Measurements from ENCODE around the gene OR51B2. TPM values are rescaled to one million over a fixed set of nuclear protein-coding genes. Genes with fewer than 3 reads are reported as not detected.
"Not testable (repeated sequence)": the region's sequence is repeated elsewhere in the genome, so short reads cannot be mapped to it uniquely, and the experiment has no call there.

Gene OR51B2
- total RNA-seq, 1 donor from 2014 or later: not detected

DNA sequence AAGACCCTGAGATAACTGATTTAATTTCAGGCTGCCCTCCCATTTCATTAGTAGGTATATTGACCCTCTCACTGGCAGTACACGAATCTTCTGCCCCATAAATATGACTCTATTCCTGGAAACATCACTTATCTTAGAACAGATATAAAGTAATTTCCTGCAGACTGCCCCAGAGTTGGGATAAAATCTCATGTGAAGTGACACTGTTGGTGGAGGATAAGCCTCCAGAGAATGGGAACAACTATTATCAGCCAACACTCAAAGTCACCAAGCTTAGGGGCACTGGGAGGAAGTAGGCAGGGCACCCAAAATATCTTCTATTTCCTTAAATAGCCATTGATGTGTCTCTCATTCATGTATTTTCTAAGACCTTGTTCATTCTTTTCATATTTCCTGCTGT is 11.1 kb upstream of the OR51B2 start:
- ATAC-seq (ENCODE audit: poor library complexity): no peak
- intact Hi-C loops (cut with DNase I): no loop called here

DNA sequence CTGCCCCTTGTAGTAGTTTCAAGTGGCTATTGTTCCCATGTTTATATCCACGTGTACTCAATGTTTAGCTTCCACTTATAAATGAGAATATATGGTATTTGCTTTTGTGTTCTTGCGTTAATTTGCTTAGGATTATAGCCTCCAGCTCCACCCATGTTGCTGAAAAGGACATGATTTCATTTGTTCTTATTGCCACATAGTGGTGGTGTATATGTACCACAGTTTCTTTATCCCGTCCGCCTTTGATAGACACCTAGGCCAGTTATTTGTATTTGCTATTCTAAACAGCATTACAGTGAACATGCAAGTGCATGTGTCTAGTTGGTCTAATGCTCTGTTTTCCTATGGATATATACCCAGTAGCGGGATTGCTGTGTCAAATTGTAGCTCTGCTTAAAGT is 6.8 kb downstream of the OR51B2 start:
- intact Hi-C loops (cut with DNase I): no loop called here
- no peak for DNase-seq
- ATAC-seq (ENCODE audit: poor library complexity): no peak

More for the DNA sequence above, 11.1 kb upstream of the OR51B2 start:
- DNase-seq: no peak

DNA sequence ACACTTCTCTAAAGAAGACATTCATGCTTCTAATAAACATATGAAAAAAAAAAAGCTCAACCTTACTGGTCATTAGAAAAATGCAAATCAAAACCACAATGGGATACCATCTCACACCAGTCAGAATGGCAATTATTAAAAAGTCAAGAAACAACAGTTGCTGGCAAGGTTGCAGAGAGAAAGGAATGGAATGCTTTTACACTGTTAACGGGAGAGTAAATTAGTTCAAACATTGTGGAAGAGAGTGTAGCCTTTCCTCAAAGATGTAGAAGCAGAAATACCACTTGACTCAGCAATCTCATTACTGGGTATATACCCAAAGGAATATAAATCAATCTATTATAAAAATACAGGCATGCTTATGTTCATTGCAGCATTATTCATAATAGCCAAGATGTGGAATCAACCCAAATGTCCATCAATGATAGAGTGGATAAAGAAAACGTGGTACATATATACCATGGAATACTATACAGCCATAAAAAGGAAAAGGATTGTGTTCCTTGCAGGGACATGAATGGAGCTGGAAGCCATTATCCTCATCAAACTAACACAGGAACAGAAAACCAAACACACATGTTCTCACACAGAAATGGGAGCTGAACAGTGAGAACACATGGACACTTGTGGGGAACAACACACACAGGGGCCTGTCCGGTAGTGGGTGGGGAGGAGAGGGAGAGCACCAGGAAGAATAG is 10.6 kb downstream of the OR51B2 start:
- intact Hi-C loops (cut with DNase I); ATAC-seq (ENCODE audit: poor library complexity); DNase-seq: not testable (repeated sequence)

DNA sequence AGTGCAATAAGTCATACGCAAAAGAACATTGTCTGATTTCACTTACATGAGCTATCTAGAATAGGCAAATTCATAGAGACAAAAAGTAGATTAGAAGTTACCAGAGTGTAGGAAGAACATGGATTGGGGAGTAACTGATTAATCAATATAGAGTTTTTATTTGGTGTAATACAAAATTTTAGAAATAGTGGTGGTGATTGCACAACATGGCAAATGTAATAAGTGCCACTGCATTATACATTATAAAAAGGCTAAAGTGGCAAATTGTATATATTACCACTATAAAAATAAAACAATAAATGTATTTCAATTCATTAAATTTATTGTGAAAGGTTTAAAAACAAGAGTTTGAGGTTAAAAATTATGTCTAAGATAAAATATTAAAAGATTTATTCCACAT is 13.7 kb downstream of the OR51B2 start:
- ATAC-seq (ENCODE audit: poor library complexity) (no peak), DNase-seq (no peak)
- intact Hi-C loops (cut with DNase I): no loop called here

DNA sequence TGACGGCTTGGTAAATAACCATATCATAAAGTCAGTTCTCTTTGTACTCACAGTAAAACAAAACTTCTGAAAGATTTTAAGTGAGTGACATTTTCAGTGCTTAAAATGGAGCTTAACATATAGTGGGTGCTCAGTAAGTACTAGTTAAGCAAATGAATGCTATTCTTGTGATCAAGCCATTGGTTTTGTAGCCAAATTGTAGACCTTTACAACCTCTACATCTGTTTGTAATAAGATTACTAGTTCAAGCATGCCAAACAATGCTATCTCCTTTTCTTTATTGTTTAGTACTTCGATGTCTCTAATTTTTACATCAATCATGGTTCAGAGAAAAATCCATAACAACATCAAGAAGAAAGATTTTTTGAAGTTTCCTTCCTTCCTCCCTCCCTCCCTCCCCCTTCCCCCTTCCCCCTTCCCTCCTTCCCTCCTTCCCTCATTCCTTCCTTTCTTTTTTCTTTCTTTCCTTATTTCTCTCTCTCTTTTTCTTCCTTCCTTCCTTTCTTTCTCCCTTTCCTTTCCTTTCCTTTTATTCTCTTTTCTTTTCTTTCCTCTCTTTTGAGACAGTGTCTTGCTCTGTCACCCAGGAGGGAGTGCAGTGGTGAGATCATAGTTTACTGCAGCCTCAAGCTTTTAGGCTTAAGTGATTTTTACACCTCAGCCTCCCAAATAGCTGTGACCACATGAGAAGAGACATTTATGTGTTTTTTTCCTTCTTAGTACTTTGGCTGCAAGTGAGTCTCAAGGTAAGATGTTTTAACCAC is 16.7 kb downstream of the OR51B2 start:
- no peak for DNase-seq
- intact Hi-C loops (cut with DNase I): no loop called here
- ATAC-seq (ENCODE audit: poor library complexity): no peak

DNA sequence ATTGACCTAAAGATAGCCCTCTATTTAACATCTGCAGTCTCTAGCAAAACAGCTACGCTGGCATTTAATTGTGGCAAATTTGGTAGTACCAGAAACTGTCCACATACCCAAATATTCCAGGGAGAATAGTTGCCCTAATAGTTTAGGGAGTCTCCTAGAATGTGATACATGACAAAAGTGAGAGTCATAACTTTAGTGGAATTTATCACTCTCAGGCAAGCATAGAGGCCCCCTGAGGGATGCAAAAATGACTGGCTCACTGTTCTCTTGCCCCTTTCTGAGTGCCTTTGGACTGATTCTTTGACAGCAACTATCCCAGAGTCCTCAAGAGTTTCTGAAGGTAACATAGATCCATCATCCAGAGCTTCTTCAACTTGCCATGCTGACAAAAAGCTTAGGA is 20.1 kb downstream of the OR51B2 start:
- intact Hi-C loops (cut with DNase I): no loop called here
- no peak for DNase-seq

DNA sequence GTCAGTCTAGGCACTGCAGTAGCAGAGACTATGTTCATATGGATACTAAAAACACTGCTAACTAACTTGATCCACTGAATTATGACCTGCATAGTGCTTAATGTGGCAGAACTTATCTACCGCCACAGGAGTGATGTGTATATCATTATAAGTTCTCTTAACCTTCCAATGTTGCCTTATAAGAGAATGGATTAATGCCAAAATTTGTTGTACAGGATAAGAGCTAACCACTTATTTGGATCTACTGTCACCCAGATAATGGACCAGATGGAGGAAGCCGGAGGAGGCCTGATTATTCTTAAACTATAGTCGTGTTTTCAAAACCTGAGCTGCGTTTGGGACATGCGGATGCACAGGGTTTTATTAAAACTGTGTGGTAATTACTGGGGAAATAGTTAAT is 20.5 kb downstream of the OR51B2 start:
- no peak for ATAC-seq (ENCODE audit: poor library complexity)

More for the DNA sequence above, 20.1 kb downstream of the OR51B2 start:
- ATAC-seq (ENCODE audit: poor library complexity): no peak

DNA sequence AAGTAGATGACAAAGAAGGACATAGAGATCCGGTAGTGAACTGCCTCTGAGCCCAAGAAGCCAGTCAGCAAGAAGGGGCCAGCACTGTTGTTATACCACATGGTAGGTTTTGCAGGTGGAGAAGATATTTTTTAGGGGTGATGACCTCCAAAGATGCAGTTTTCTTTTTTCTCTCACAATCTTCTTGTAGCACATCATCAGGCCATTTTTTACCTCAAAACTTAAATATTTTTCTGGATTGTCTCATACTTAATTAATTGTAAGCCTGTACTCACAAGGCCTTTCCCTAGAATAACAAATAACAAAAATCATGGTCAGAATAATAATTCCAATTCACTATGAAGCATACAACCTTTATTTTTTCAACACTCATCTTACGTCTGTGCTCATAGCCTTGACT is 22.3 kb downstream of the OR51B2 start, which contains the start of gene OR51B4:
TSS of gene OR51B4 (minus strand) at position 101 of the 400 bp plus-strand sequence. CDS start at position 101, 0 bp downstream.
- ATAC-seq (ENCODE audit: poor library complexity) (no peak), DNase-seq (no peak)
- intact Hi-C loops (cut with DNase I): no loop called here

More for the DNA sequence above, 20.5 kb downstream of the OR51B2 start:
- intact Hi-C loops (cut with DNase I): no loop called here
- no peak for DNase-seq

DNA sequence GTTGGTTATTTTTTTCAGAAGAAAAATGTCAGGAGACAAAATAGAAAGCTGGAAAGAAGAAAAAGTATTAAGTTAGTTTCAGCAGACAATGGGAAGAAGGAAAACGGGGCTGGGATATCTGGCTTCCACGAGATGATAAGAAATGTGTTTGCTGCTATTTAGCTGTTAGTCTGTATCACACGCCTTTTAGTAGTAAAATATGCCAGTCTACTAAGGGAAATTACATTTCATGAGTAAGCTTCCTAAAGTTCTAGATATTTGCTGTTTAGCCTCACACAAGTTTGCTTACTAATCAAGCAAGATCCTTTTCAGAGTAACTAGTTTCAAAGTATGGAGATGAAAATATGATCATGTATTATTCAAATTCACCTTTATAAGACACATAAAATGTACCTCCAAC is 23.8 kb downstream of the OR51B2 start:
- DNase-seq (no peak), ATAC-seq (ENCODE audit: poor library complexity) (no peak)
- intact Hi-C loops (cut with DNase I): no loop called here

DNA sequence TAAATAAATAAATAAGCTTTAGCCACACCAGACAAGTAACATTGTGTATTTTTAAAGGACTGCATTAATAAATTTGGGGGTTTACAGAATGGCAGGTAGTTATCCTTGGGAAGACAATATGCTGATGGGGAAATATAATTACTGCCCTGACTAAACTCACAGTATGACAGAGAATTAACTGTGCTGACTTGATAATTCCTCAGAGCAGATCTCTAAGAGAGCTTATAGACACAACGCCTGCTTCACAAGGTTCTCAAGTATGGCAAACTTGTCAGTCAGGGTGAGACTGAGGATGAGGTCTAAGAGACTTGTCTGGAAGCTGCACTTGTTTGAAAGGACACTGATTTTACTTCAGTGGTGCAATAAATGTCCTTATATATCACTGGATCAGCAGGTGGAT is 25.6 kb downstream of the OR51B2 start:
- DNase-seq (no peak), ATAC-seq (ENCODE audit: poor library complexity) (no peak)
- intact Hi-C loops (cut with DNase I): no loop called here

DNA sequence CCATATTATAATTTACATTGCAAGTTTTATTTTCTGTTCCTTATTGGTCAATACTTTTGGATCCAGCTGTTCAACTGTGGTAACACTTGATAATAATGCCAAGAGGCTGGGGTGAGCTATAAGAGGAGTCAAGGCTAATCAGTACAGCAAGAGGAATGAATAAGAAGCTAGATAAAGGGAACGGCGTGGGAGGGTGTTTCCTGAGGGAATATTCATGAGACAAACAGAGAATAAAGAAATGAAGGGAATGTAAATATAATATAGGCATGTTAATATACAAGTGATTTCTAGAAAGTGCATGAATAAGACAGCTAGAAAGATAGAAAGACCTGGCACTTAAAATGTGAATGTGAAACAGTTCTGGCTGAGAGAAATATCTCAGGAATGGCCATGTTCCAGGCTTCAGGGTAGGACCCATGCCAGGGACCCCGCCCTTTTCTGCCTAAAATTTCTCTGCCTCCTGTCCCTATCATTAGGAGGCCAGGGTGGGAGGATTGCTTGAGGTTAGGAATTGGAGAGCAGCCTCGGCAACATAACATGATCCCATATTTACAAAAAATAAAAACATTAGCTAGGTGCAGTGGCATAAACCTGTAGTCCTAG is 26.3 kb downstream of the OR51B2 start:
- no peak for DNase-seq

DNA sequence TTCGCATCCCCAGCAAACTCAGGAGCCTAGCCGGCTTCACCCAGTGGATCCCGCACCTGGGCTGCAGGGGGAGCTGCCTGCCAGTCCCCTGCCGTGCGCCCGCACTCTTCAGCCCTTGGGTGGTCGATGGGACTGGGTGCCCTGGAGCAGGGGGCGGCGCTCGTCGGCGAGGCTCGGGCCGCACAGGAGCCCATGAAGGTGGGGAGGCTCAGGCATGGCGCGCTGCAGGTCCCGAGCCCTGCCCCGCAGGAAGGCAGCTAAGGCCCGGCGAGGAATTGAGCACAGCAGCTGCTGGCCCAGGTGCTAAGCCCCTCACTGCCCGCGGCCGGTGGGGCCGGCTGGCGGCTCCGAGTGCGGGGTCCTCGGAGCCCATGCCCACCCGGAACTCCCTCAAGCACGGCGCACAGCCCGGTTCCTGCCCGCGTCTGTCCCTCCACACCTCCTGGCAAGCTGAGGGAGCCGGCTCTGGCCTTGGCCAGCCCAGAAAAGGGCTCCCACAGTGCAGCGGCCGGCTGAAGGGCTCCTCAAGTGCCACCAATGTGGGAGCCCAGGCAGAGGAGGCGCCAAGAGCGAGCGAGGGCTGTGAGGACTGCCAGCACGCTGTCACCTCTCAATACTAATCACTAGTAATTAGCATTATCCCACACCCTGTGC is 29.6 kb downstream of the OR51B2 start:
- DNase-seq; ATAC-seq (ENCODE audit: poor library complexity); intact Hi-C loops (cut with DNase I): not testable (repeated sequence)

More for the DNA sequence above, 26.3 kb downstream of the OR51B2 start:
- intact Hi-C loops (cut with DNase I): no loop called here
- no peak for ATAC-seq (ENCODE audit: poor library complexity)

DNA sequence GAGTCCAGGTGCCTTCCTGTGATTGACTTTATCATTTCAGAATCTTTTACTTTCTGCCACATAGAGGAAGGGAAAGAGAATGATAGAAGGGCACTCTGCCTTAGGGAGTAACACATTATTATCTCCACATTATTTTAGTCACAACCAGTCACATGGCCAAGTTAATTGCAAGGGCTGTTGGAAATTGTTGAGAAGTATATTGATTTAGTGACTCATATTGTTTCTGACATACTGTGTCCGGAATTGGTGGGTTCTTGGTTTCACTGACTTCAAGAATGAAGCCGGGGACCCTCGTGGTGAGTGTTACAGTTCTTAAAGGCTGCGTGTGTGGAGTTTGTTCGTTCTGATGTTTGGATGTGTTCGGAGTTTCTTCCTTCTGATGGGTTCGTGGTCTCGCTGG is 31.1 kb downstream of the OR51B2 start:
- intact Hi-C loops (cut with DNase I): no loop called here
- ATAC-seq (ENCODE audit: poor library complexity) (no peak), DNase-seq (no peak)

DNA sequence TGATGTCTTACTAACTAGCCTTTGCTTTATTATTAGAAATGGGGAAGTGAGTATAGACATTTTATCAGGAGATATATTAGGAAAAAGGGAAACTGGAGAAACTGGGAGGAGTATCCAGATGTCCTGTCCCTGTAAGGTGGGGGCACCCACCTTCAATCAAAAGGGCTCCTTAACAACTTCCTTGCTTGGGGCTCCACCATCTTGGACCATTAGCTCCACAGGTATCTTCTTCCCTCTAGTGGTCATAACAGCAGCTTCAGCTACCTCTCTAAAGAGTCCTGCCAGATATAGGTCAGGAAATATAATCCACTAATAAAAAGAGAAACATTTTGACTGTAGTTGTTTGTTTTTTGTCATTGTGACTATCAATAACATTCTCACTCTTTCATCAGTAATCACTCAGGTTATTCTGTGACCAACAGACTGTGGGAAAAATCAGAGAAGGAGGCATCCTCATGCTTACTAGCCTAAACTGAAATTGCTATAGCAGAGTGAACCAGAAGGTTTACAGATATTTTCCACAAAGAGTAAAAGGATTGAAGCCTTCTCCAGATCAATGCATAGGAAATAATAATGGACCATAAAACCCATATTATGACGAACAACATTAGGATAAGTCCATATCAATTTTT is 32.8 kb downstream of the OR51B2 start:
- ATAC-seq (ENCODE audit: poor library complexity): no peak
- intact Hi-C loops (cut with DNase I): no loop called here
- DNase-seq: no peak

DNA sequence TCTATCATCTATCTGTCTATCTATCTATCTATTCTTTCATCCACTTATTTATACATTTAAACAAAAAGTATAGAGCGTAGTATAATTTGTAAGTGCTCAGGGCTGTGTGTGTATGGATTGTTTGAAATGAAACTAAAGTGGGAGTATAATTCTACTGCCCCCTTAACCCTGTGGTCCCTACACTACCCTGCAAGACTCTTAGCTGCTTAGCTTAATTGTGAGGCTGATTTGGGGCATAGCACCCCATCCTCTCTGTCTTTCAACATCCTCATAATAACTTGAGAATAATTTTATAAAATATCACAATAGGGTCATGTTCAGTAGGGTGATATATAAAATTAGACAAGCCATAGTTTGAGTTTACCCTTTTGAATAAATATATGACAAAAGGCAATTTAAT is 34.0 kb downstream of the OR51B2 start:
- intact Hi-C loops (cut with DNase I): no loop called here
- ATAC-seq (ENCODE audit: poor library complexity) (no peak), DNase-seq (no peak)

DNA sequence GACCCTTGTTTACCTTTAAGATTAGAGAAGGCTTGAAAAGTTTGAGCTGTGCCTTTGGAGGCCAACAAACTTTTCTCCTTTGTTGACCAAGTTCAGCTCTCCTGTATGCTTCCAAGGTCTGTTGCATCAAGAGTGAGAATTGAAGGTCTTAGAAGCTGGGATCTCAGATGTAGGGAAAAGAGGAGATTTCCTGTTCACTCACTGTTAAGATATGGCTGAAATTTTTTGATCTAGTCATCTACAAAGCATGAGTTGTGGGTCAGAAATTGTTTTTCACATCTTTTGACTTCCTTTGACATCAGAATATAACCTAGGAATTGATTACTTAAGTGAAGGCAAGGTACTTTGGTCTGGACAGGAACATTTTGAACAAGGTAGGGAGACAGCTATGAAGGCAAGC is 34.4 kb downstream of the OR51B2 start:
- no peak for DNase-seq
- ATAC-seq (ENCODE audit: poor library complexity): no peak
- intact Hi-C loops (cut with DNase I): no loop called here

DNA sequence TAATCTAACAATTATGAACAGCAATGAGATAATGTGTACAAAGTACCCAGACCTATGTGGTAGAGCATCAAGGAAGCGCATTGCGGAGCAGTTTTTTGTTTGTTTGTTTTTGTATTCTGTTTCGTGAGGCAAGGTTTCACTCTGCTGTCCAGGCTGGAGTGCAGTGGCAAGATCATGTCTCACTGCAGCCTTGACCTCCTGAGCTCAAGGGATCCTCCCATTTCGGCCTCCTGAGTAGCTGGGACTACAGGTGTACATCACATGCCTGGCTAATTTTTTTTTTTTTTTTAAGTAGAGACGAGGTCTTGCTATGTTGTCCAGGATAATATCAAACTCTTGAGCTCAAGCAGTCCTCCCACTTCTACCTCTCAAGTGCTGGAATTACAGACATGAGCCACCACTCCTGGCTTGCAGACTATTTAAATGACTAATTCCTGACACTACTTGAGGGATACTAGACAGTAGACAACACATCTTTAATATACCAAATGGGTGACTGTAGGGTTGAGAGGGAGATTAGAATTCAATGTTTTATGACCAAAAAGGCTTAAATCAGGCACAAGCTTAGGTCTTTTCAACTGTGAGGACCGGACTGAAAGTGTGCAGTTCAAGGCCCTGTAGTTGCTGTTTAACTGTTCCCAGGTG is 35.1 kb downstream of the OR51B2 start:
- DNase-seq (no peak), ATAC-seq (ENCODE audit: poor library complexity) (no peak)
- intact Hi-C loops (cut with DNase I): no loop called here

DNA sequence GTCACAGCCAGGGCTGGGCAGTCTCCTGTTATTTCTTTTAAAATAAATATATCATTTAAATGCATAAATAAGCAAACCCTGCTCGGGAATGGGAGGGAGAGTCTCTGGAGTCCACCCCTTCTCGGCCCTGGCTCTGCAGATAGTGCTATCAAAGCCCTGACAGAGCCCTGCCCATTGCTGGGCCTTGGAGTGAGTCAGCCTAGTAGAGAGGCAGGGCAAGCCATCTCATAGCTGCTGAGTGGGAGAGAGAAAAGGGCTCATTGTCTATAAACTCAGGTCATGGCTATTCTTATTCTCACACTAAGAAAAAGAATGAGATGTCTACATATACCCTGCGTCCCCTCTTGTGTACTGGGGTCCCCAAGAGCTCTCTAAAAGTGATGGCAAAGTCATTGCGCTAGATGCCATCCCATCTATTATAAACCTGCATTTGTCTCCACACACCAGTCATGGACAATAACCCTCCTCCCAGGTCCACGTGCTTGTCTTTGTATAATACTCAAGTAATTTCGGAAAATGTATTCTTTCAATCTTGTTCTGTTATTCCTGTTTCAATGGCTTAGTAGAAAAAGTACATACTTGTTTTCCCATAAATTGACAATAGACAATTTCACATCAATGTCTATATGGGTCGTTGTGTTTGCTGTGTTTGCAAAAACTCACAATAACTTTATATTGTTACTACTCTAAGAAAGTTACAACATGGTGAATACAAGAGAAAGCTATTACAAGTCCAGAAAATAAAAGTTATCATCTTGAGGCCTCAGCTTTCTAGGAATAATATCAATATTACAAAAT is 35.8 kb downstream of the OR51B2 start:
- intact Hi-C loops (cut with DNase I): no loop called here
- ATAC-seq (ENCODE audit: poor library complexity): no peak
- no peak for DNase-seq

All from Right ventricle myocardium superior (tissue), 1 donor.